Stimulated activated CD4-positive, alpha-beta T cell treated with anti-CD3 and anti-CD28 coated beads, Interleukin-4, amount 100 ng/mL, for 48 hours (primary cell): Measurements from ENCODE around the gene KCNK4.

Source experiments
- DNase-seq, 2 donors: peaks; one replicate each; pipeline ENCODE4 v3.0.0-alpha.2; 2020; ENCODE audit warnings: low read depth in 2 of 2

KCNK4 gene

GRCh38 chr11:64347193-64347867 is 56.2 kb downstream of the KCNK4 start:
- DNase-seq, result no peak

DNA sequence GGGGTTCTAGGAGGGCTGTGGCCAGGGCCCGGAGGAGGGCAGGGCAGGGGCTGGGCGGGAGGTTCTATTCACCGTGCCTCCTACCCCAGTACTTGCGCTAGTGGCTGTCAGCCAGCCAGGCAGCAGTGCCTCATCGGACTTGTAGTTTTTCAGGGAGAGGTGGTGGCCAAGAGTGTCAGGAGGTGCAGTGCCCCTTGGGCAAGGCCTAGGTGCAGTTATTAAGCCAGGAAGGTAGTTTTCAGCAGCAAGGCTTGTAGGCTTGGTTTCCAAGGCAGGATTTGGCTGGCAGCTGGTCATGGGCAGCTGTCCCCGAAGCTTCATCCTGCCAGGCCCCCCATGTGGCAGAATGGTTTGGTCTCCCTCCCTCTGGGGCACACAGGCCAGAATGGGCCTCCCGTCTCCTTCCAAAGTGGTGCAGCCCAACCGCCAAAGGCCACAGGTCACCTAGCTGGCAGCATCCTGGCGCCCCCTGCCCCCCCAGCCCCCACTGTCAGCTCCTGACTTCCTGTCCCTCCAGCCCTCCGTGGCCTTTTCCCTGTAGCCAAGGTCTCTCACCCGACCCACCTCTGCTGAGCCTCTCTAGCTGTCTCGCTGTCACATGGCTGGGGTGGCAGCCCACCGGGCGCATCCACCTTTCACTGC is 57.4 kb downstream of the KCNK4 start:
- no peak for DNase-seq

DNA sequence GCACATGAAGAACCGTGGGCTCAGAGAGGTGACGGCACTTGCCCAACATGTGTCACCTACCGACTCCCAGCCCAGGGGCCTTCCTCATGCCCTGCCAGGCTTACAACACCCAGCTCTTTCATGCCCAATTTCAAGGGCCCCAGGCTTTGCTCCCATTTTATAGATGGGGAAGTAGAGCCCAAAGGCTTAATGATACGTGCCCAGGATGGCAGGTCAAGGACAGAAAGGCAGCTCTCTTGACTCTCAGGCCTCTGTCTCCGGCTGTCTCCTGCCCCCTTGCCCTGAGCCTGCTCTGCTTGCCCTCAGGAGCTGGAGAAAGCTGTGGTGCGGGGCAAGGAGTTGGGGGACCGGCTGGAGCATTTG is 57.9 kb downstream of the KCNK4 start:
- no peak for DNase-seq

DNA sequence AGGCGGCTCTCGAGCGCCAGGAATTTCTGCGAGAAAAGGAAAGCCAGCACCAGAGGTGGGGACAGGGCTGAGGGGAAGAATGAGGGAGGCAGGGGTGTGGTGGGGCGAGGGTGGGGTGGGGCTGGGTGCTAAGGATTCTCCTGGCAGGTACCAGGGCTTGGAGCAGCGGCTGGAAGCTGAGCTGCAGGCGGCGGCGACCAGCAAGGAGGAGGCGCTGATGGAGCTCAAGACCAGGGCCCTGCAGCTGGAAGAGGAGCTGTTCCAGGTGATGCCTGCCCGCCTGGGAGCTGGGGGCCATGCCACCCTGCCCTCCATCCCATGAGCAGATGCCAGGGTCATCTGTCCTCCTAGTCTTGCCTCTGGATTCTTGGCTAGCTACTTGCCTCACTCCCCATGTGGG is 58.3 kb downstream of the KCNK4 start:
- DNase-seq, result no peak
